Spleen (tissue), 7 donors: Measurements from ENCODE around the gene PSME1.

ENCODE experiments used
- CTCF ChIP-seq, 11 experiments: fragments of 200-600 bp in 7 of 11; fragments of 450-650 bp in 4 of 11; sonication (generic) in 4 of 11; IDR thresholded peaks in 8 of 11; conservative IDR thresholded peaks in 3 of 11; 1 replicate in 7 of 11; 2 replicates in 4 of 11; pipeline versions ENCODE4 v1.4.0 to v1.8.0; 2016 to 2021; ENCODE audit warnings: antibody characterized with exemption in 11 of 11, inconsistent platforms in 4 of 11, mild to moderate bottlenecking in 1 of 11
- POLR2A ChIP-seq, 3 donors: fragments of 450-650 bp; IDR thresholded peaks; one replicate each; pipeline ENCODE4 v1.5.1; 2017; ENCODE audit warnings: antibody characterized with exemption in 3 of 3, mild to moderate bottlenecking in 1 of 3
- POLR2AphosphoS5 ChIP-seq, 3 donors: sonication (generic); formaldehyde crosslinking; IDR thresholded peaks; one replicate each; pipeline ENCODE4 v1.5.1; 2017; ENCODE audit warnings: antibody characterized with exemption in 3 of 3
- donor health status: DM: no; HTN: no; CAD: no; lungs with moderate emphysema.
- donor health status: DM: no; HTN: no; CAD: no.
- donor health status: DM: no; HTN: no; CAD: no.

GRCh38 chr14:24122898-24123297, 13.1 kb upstream of the PSME1 start:
- no peak for TF ChIP-seq CTCF (IDR thresholded peaks at IDR 0.05 in 8 of 11, conservative IDR thresholded peaks at IDR 0.05 in 3 of 11)
- TF ChIP-seq POLR2AphosphoS5 (IDR thresholded peaks at IDR 0.05): peak in 2 of 3 donors; percentile 19 to 42
- TF ChIP-seq POLR2A (IDR thresholded peaks at IDR 0.05): no peak
